GM12865 (cell line): ENCODE data around the gene FAT1.

ENCODE experiments used
- DNase-seq: peaks from one replicate; pipeline ENCODE4 v3.0.0; 2010; ENCODE audit warnings: low read depth
- H3K4me3 ChIP-seq: 2 replicates; pipeline ENCODE4 v1.5.1; 2011; ENCODE audit warnings: mild to moderate bottlenecking, low read depth, low read length, control low read depth
- TF ChIP-seq, protein P1 (sequence below): IDR thresholded peaks from 2 replicates; pipeline ENCODE4 v1.5.1; 2011; ENCODE audit warnings: low read length, control low read depth, low read depth, inconsistent platforms; ENCODE audit not compliant: insufficient read depth; ENCODE audit errors: missing control alignments

FAT1 gene

DNA sequence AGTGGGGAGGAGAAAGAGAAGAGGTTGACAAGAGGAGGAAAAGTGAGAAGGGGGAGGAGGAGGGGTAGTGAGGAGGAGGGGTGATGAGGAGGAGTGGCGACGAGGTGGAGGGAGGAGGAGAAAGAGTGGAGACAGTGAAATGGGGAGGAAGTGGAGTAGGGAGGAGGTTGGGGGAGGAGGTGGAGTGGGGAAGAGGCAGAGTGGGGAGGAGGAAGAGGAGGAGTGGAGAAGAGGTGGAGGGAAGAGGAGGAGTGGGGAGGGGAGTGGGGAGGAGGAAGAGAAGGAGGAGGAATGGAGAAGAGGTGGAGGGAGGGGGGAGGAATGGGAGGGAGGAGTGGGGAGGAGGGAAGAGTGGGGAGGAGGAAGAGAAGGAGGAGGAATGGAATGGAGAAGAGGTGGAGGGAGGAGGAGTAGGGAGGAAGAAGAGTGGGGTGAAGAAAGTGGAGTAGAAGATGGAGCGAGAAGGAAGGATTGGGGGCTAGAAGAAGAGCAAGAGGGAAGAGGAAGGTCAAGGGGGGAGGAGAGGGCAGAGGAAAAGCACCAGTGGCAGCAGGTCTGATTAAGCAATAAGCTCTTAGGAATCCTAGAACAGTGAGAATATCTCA lies 118.3 kb downstream of the FAT1 start:
- no peak for DNase-seq
- no peak overlapping the region for H3K4me3 ChIP-seq
- TF ChIP-seq, protein P1, sequence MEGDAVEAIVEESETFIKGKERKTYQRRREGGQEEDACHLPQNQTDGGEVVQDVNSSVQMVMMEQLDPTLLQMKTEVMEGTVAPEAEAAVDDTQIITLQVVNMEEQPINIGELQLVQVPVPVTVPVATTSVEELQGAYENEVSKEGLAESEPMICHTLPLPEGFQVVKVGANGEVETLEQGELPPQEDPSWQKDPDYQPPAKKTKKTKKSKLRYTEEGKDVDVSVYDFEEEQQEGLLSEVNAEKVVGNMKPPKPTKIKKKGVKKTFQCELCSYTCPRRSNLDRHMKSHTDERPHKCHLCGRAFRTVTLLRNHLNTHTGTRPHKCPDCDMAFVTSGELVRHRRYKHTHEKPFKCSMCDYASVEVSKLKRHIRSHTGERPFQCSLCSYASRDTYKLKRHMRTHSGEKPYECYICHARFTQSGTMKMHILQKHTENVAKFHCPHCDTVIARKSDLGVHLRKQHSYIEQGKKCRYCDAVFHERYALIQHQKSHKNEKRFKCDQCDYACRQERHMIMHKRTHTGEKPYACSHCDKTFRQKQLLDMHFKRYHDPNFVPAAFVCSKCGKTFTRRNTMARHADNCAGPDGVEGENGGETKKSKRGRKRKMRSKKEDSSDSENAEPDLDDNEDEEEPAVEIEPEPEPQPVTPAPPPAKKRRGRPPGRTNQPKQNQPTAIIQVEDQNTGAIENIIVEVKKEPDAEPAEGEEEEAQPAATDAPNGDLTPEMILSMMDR: no peak

- TF ChIP-seq, protein P1: no peak
- DNase-seq: no peak
- no peak overlapping the region for H3K4me3 ChIP-seq
These were observed 119.4 kb downstream of the FAT1 start for GRCh38 chr4:186604124-186604807.

DNA sequence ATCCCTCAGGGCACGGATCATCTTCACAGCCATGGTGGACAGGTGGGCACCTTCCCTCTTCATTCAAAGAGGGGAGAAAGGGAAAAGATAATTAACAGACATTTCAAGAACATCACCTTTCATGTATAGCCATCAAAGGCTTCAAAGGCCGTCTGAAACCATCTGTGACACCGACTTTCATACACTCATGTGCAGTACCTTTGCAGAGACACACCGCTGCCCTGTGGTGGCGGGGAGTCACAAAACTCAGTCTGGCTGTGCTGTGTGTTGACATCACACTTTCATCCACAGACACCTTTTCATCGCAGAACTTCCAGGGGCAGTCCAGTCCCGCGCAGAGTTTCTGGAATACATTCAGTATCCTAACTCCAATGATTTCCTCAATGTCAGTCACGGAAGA lies 120.7 kb downstream of the FAT1 start:
- DNase-seq: no peak
- H3K4me3 ChIP-seq: no peak overlapping the region
- TF ChIP-seq, protein P1: no peak

DNA sequence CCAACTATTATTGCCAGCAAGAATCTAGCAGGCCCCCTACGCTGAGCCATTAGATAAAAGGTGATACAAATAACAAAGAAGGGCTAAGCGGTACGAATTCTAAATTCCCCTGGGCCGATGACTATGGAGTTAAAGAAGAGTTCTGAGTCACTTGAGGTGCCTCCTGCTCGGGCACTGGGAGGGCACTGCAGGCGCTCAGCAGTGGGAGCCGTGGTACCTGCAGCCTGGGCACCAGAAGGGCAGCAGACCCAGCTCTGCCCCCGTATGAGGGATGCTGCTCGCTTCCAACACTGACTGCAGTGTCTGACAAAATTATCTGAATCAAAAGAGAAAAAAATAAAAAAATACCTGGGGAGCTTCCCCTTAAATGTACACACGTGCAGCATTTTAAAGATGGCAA lies 124.2 kb downstream of the FAT1 start:
- TF ChIP-seq, protein P1: no peak
- no peak for DNase-seq
- H3K4me3 ChIP-seq: no peak overlapping the region

DNA sequence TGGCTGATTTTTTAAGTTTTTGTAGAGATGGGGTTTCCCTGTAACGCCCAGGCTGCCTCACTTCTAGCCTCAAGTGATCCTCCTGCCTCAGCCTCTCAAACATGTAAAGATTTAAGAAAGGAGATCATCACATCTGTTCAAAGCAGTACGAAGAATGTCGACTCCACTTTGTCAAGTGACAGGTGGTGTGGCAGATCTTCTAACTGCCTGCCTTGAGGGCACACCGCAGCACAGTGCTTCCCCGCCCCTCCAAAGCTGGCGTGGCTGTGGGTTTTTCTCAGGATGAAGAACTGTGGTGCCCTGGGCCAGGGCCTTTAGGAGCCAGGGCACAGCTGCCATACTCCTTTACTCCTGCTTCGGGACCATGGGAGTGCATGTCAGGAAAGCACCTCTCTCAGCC lies 125.0 kb downstream of the FAT1 start:
- no peak overlapping the region for H3K4me3 ChIP-seq
- TF ChIP-seq, protein P1: no peak
- DNase-seq: no peak

- TF ChIP-seq, protein P1: no peak
- no peak overlapping the region for H3K4me3 ChIP-seq
- DNase-seq: no peak
These were observed 126.7 kb downstream of the FAT1 start for GRCh38 chr4:186596850-186597390.
